GM18861 (cell line): ENCODE measurements around the gene PFN2.

Experiments used
- ATAC-seq: cut with Tn5 transposase; IDR thresholded peaks from one replicate; pipeline ENCODE4 v1.9.1; 2021; ENCODE audit not compliant: unreplicated experiment

PFN2 gene

GRCh38 chr3:149933008-149933407, 37.7 kb downstream of the PFN2 start:
- no peak for ATAC-seq

- ATAC-seq: no peak
Measured at GRCh38 chr3:149920119-149920518, 50.6 kb downstream of the PFN2 start.

GRCh38 chr3:149919509-149919908, 51.2 kb downstream of the PFN2 start:
- no peak for ATAC-seq

GRCh38 chr3:149917124-149917667, 53.5 kb downstream of the PFN2 start:
- ATAC-seq: no peak
